Measurements from ENCODE around the gene ADGRD1. TPM values are rescaled to one million over a fixed set of nuclear protein-coding genes. Genes with fewer than 3 reads are reported as not detected.

Gene ADGRD1
- total and polyA plus RNA-seq, 2 of the 8 experiments (the other 6 are each of a cell fraction or from before 2014, with no cell fraction given), result 0.36 to 0.48 TPM

GRCh38 chr12:130920723-130921381 lies 32.9 kb upstream of the ADGRD1 start:
- no peak overlapping the region for H3K4me2 ChIP-seq (ENCODE audit: insufficient read depth in 1 of 2, low read depth in 2 of 2, low read length in 2 of 2)
- no peak overlapping the region for H3K9ac ChIP-seq (replicated peaks in 1 of 4; ENCODE audit: extremely low read depth in 1 of 4, low read depth in 3 of 4, low read length in 3 of 4)
- H4K5ac ChIP-seq (ENCODE audit: insufficient read length, low read depth, low read length), result no peak overlapping the region
- FAIRE-seq (no peak), DNase-seq (ENCODE audit: low read depth in 1 of 2, low spot score in 2 of 2) (no peak)
- no peaks in the 10 kb centered on the region for H3K36me3 ChIP-seq (ENCODE audit: control insufficient read depth in 2 of 4, insufficient read depth in 4 of 4, low read length in 3 of 4)
- no peaks in the 10 kb centered on the region for H3K79me2 ChIP-seq (ENCODE audit: control insufficient read depth in 1 of 2, insufficient read depth in 2 of 2, low read length in 2 of 2)
- no peak overlapping the region for H2BK15ac ChIP-seq (ENCODE audit: low read length)
- POLR2A ChIA-PET (ENCODE audit: partially characterized antibody), result interaction anchor here (0.7 to 1.4 kb wide), 4 partner anchors 12 to 44 kb away, joined by 3 to 4 read pairs (median 4); no protein-coding TSS in a partner anchor
- H3K18ac ChIP-seq (ENCODE audit: extremely low read depth, low read length), result no peak overlapping the region
- no peaks in the 10 kb centered on the region; a peak in 1 of 7 replicates for H3K27me3 ChIP-seq (replicated peaks in 1 of 4; ENCODE audit: control insufficient read depth in 3 of 4, extremely low read depth in 1 of 4, insufficient read depth in 3 of 4, low read length in 3 of 4)
- H2AK5ac ChIP-seq (ENCODE audit: low read depth, low read length), result no peak overlapping the region
- no peak overlapping the region for H2BK12ac ChIP-seq (ENCODE audit: low read depth, low read length)
- H4K91ac ChIP-seq (replicated peaks; ENCODE audit: insufficient read length, low read length), result no peak overlapping the region
- H3K14ac ChIP-seq (ENCODE audit: insufficient read length), result no peak overlapping the region
- H2BK120ac ChIP-seq (replicated peaks; ENCODE audit: low read depth, low read length), result no peak overlapping the region
- H3K56ac ChIP-seq (replicated peaks; ENCODE audit: insufficient read length, low read depth, low read length), result no peak overlapping the region
- no peak overlapping the region for H3K23ac ChIP-seq (ENCODE audit: insufficient read length)
- H3K9me3 ChIP-seq (ENCODE audit: insufficient read depth in 2 of 2, low read depth in 1 of 2, low read length in 1 of 2), result no peaks in the 10 kb centered on the region; a peak in 1 of 4 replicates
- H3K27ac ChIP-seq (ENCODE audit: low read depth, low read length), result no peak overlapping the region
- TF ChIP-seq RXRA (IDR thresholded peaks at IDR 0.05; ENCODE audit: insufficient read depth, low read depth, low read length) (no peak), CHD2 (IDR thresholded peaks at IDR 0.05; ENCODE audit: low read length) (no peak), CTBP2 (IDR thresholded peaks at IDR 0.05; ENCODE audit: borderline replicate concordance, insufficient read depth, insufficient read length, low read length) (no peak), CBX8 (IDR thresholded peaks at IDR 0.05; ENCODE audit: borderline replicate concordance, low read depth, low read length) (no peak), TAF7 (optimal IDR thresholded peaks at IDR 0.05; ENCODE audit: borderline replicate concordance, low read depth, low read length) (no peak)
- H2BK20ac ChIP-seq (ENCODE audit: low read length), result no peak overlapping the region
- H4K8ac ChIP-seq (ENCODE audit: extremely low read depth, insufficient read depth, low read length), result no peak overlapping the region
- no peak overlapping the region for H2AFZ ChIP-seq (ENCODE audit: low read length)
- H4K20me1 ChIP-seq (replicated peaks in 1 of 2; ENCODE audit: control insufficient read depth in 1 of 2, insufficient read depth in 2 of 2, low read length in 2 of 2), result no peaks in the 10 kb centered on the region
- no peaks in the 10 kb centered on the region for H3K23me2 ChIP-seq (ENCODE audit: low read depth, low read length)
- 86% methylated on average over 8 of the region's 8 CpGs; no CpG with 5 or more reads in 1 of the 2 experiments for WGBS, 2 experiments (ENCODE audit: extremely low coverage in 1 of 2, insufficient coverage in 1 of 2, insufficient read length in 1 of 2, insufficient replicate concordance in 2 of 2, low coverage in 1 of 2, low lambda C conversion rate in 2 of 2, missing lambda C conversion rate in 1 of 2)
- CTCF ChIA-PET (ENCODE audit: partially characterized antibody), result interaction anchor here (0.7 to 0.8 kb wide), 2 partner anchors 183 to 211 kb away, joined by 3 read pairs; no protein-coding TSS in a partner anchor
- peaks cover 0 to 2% (median 1%) of the 10 kb centered on the region in 4 experiments; a peak in 3 of 7 replicates for H3K4me1 ChIP-seq (replicated peaks in 1 of 4; ENCODE audit: control insufficient read depth in 3 of 4, insufficient read depth in 4 of 4, low read length in 3 of 4)
- no peak overlapping the region for H3K4me3 ChIP-seq (ENCODE audit: extremely low read depth in 1 of 4, insufficient read depth in 2 of 4, low read depth in 3 of 4, low read length in 4 of 4)
- no peaks in the 10 kb centered on the region for H3K79me1 ChIP-seq (ENCODE audit: low read depth, low read length)
- no peak overlapping the region for H3K4ac ChIP-seq (replicated peaks; ENCODE audit: insufficient read length, low read depth, low read length)
- no peak overlapping the region for H2BK5ac ChIP-seq (ENCODE audit: low read depth, low read length)

Data from H1 (cell line).